Peyer's patch (tissue), 4 donors: ENCODE results near the gene BLTP3A.

Experiments
- CTCF ChIP-seq, 6 experiments: fragments of 450-650 bp in 4 of 6; fragments of 200-600 bp in 2 of 6; sonication (generic) in 1 of 6; IDR thresholded peaks; one replicate each; pipeline ENCODE4 v1.5.1; 2017 to 2019; ENCODE audit warnings: antibody characterized with exemption in 6 of 6, mild to moderate bottlenecking in 3 of 6, moderate library complexity in 1 of 6
- POLR2A ChIP-seq, 2 donors: fragments of 450-650 bp; IDR thresholded peaks; one replicate each; pipeline ENCODE4 v1.5.1; 2017; ENCODE audit warnings: antibody characterized with exemption in 2 of 2, mild to moderate bottlenecking in 2 of 2, moderate library complexity in 2 of 2

DNA sequence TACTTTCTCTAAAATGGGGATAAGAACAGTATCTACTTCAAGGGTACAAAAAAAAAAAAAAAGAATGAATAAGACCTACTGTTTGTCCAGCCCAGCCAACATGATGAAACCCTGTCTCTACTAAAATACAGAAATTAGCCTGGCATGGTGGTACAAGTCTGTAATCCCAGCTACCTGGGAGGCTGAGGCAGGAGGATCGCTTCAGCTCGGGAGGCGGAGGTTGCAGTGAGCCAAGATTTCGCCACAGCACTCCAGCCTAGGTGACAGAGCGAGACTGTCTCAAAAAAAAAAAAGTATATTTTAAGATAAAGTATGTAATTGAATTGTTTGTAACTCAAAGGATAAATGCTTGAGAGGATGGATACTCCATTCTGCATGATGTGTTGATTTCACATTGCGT, 2.0 kb downstream of the BLTP3A start:
- no peak for TF ChIP-seq CTCF (IDR thresholded peaks at IDR 0.05)
- no peak for TF ChIP-seq POLR2A (IDR thresholded peaks at IDR 0.05)
